ENCODE data around the gene EHMT1.
"Not testable (repeated sequence)": the region's sequence is repeated elsewhere in the genome, so short reads cannot be mapped to it uniquely, and the experiment has no call there.

EHMT1 gene

DNA sequence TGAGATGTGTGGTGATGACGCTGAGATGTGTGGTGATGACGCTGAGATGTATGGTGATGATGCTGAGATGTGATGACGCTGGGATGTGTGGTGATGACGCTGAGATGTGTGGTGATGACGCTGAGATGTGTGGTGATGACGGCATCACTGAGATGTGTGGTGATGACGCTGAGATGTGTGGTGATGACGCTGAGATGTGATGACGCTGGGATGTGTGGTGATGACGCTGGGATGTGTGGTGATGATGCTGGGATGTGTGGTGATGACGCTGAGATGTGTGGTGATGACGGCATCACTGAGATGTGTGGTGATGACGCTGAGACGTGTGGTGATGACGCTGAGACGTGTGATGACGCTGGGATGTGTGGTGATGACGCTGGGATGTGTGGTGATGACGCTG is 161.2 kb downstream of the EHMT1 start:
- in situ Hi-C loops (cut with MboI; ENCODE audit: low sequenced_read_pairs) = not testable (repeated sequence)

DNA sequence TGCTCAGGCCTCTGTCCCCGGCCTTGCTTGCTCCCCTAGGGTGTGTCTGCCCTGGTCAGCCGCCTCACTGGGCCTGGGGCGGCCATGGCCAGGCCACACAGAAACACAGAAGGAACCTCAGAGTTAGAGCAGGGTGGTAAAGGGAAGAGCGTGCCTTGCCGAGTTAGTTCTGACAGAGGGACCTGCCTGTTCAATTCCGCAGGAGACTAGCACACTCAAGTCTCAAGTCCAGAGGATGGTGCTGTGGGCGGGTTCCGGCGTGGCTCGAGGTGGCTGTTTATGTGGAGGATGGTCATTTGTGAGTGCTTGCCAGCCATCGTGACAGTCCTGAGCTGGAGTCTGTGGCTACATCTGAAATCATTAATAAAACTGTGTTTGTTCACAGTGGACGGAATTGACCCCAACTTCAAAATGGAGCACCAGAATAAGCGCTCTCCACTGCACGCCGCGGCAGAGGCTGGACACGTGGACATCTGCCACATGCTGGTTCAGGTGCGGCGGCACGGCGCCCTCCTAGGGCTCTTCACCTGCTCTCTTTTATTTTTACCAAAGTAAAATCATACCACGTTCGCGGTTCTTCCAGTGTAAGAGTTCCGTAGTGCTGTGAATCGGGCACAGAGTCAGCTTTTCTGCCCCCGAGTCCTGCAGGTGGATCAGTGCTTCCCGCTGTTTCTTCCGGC is 163.2 kb downstream of the EHMT1 start:
- in situ Hi-C loops (cut with MboI; ENCODE audit: low sequenced_read_pairs) = no loop called here

DNA sequence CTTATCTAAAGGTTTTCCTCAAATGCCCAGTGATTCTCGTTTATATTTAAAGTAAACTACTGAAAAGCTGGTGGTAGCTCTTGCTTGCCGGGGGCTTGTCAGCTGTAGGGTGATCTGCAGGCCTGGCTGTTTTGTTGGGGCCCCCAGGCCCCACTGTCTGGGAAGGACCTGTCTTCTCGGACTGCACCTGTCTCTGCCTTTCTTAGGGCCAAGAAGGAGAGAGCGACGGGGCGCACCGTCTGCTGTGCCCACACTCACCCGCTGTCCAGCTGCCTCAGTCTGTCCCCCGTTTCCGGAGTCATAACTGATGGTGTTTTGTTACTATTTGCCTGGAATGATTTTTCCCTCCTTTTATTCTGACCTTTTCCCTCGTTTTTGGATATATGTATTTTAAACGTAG is 164.7 kb downstream of the EHMT1 start:
- in situ Hi-C loops (cut with MboI; ENCODE audit: low sequenced_read_pairs) = no loop called here

DNA sequence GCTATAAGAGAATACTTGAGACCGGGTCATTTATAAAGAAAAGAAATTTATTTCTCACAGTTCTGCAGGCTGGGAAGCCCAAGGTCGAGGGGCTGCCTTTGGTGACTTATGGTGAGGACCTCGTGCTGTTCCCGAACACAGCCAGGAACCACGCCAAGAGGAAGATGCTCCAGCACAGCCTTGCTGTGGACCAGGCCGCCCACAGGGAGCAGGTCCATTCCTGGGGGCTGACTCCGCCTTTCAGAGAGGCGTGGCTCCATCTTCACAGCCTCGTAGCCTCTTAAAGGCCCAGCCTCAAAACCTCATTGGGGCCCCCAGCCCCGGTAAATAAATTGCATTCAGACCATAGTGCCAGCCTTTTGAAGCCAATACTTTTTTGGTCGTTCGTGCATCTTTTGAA is 165.2 kb downstream of the EHMT1 start:
- in situ Hi-C loops (cut with MboI; ENCODE audit: low sequenced_read_pairs) = no loop called here

DNA sequence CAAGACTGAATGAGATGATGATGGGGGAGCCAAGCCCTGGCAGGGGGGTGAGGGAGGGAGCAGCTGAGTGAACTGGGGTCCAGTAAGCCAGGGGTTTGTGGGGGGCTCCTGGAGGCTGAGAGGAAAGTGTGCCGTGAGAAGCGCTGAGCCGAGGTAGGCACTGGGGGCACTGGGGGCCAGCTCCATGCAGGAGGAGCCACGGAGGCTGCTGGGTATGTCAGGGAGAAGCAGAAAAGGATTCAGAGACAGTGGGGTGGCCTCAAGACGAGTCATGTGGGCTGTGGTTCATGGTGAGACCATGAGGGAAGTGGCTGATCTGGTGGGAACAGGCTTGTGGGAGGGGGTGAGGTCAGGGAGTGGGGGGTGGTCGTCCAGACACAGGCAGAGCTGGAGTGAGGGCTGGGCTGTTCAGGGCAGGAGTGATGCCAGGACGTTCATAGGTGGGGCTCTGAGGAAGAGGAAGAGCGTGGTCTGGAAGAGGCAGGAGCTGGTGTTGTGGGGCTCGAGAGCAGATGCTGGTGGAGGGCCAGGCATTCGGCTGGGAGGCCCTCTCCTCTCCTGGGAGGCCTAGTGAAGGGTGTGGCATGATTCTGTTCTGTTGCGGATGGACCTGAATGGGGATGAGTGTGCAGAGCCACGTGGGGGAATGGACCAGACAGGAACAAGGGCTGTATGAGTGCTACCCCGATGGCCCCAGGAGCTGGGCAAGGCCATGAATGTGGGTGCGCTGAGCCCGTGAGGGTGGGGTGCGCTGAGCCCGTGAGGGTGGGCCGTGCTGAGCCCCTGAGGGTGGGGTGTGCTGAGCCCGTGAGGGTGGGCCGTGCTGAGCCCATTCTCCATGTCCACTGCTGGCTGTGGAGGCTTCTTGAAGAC is 166.1 kb downstream of the EHMT1 start:
- in situ Hi-C loops (cut with MboI; ENCODE audit: low sequenced_read_pairs) = no loop called here

DNA sequence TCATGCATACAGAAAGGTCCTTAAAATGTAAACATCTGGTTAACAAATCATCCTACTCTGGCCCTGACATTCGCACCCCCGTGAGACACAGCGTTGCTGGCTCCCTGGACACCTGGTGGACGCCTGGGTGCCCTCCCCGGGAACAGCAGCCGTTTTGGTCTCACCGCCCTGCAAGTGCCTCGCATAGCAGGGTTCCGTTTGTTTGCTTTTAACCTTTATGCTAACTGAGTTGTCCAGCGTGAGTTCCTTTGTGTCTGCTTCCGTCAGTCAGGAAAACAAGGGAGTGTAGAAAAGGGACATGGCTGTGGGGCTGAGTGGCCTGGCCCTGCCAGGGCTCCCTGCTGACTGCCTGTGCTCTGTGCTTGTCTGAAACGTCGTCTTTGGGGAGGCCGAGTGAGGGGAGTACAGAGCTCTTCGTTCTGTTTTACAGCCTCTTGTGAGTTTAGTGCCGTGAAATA is 166.9 kb downstream of the EHMT1 start:
- in situ Hi-C loops (cut with MboI; ENCODE audit: low sequenced_read_pairs) = no loop called here

DNA sequence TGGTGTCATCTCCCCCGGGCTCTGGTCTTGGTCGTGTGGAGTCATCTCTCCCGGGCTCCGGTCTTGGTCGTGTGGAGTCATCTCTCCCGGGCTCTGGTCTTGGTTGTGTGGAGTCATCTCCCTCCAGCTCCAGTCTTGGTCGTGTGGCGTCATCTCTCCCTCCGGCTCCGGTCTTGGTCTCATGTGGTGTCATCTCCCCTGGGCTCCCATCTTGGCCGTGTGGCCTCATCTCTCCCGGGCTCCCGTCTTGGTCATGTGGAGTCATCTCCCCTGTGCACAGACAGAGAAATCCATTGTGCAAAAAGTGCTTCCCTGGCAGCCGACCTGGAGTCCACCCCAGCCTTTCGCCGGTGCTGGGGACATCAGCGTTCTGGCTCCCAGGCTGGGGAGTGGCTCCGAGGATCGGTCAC is 167.7 kb downstream of the EHMT1 start:
- in situ Hi-C loops (cut with MboI; ENCODE audit: low sequenced_read_pairs) = no loop called here

DNA sequence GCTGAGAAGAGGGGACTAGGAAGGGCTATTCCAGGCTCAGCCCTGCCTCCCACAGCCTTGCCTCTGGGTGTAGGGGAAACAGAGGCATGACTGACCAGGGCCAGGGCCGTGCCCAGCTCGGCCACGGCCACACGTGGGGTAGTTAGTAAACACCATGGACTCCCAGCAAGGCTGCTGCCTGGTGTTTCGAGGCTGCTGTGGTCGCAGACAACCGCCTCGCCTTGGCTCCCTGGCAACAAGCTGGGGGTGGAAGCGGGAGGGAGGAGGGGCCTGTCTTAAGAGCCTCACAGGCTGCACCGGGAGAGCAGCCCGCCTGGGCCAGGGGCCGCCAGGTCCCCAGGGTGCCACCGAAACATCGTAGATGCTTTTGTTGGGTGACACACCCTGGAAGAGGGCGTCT is 168.6 kb downstream of the EHMT1 start:
- in situ Hi-C loops (cut with MboI; ENCODE audit: low sequenced_read_pairs) = no loop called here

DNA sequence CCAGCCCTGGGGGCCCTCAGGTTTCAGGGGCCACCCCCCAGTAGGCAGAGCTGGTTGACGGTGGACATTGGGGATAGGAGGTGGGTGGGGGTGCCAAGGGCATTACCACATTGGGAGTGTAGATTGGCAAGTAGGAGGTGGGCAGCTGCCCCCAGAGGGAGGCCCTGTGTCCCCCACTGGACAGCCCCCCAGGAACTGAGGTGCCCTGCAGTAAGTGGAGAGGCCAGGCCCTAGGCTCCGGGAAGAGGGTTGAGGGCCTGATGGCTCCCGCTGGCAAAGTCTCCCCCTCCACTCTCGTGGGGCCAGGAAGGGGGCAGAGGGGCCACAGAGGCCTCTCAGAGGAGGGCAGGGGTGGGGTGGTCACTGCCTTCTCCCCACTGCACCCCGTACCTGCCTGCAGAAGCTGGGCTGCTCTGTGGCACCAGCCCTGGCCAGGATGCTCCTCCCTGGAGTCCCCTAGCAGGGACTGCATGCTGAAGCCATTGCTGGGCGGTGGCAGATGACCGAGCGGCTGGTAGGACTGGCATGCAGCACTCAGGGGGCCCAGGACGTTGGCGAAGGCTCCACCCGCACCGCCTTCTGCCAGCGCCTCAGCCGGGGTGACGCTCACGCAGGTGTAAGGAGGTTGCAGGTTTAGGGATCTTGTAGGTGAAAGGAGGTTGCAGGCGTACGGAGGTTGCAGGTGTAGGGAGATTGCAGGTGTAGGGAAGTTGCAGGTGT is 169.1 kb downstream of the EHMT1 start:
- in situ Hi-C loops (cut with MboI; ENCODE audit: low sequenced_read_pairs) = no loop called here

DNA sequence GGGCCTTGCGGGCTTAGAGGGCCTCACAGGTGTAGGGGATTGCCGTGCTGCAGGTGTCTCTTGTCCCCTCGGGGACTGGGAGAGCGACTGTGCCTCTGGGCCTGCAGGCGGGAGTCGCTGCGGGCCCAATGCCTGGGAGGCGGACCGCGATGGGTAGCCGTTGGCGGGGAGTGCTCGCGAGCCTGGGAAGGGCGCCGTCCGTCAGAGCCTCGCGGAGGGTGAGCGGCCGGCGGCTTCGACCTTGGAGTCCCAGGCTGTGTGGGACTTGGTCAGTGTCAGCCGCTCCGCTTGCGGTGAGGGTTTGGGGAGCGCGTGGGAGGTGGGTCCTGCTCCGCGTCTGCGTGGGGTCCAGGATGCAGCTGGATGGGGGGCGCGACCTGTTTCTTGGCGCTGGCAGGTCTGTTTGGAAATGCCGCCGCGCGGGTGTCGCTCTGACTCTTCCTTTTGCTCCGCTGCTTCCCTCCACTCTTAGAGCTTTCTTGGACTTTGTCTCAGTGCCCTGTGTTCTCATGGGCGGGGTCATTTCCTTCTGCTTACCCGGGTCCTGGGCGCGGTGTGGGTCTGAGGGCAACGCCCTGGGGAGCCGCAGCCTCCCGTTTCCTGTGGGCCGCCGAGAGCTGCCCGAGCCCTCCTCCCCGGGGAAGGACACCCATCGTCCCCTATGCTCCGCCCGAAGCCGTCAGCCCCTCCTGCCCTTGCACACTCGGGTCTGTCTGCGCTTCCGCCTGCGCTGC is 169.9 kb downstream of the EHMT1 start:
- in situ Hi-C loops (cut with MboI; ENCODE audit: low sequenced_read_pairs) = no loop called here

DNA sequence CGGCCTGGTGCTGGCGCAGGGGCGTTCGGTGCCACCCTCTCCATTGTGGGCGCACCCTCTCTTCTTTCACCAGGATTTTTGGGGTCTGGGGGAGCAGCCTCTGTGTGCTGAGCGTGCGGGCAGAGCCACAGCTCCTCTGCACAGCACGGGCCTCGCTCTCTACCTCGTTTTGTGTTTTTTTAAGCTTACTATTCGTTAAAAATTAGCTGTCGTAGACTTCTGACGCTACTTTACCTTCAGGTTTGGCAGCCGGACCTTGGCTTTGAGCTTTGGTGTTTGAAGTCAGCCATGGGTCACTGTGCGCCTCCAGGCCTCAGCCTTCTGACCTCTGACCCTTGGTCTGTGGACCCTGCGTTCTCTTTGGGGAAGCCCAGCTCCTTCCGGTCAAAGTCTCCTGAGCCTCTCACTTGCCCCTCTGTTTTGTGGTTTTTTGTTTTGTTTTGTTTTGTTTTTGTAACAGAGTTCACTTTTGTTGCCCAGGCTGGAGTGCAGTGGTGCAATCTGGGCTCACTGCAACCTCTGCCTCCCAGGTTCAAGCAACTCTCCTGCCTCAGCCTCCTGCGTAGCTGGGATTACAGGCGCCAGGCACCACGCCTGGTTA is 170.6 kb downstream of the EHMT1 start:
- in situ Hi-C loops (cut with MboI; ENCODE audit: low sequenced_read_pairs) = no loop called here

DNA sequence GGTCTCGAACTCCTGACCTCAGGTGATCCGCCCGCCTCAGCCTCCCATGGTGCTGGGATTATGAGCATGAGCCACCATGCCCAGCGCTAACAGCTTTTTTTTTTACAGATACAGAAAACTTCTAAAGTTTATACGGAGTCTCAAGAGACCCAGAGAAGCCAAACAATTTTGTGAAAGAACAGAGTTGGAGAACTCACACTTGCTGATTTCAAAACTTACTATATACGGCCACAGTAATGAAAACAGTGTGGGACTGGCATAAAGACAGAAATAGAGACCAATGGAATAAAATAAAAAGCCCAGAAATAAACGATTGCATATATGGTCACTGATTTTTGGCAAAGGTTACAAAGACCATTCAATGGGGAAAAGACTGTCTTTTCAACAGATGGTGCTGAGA is 173.1 kb downstream of the EHMT1 start:
- in situ Hi-C loops (cut with MboI; ENCODE audit: low sequenced_read_pairs) = no loop called here

DNA sequence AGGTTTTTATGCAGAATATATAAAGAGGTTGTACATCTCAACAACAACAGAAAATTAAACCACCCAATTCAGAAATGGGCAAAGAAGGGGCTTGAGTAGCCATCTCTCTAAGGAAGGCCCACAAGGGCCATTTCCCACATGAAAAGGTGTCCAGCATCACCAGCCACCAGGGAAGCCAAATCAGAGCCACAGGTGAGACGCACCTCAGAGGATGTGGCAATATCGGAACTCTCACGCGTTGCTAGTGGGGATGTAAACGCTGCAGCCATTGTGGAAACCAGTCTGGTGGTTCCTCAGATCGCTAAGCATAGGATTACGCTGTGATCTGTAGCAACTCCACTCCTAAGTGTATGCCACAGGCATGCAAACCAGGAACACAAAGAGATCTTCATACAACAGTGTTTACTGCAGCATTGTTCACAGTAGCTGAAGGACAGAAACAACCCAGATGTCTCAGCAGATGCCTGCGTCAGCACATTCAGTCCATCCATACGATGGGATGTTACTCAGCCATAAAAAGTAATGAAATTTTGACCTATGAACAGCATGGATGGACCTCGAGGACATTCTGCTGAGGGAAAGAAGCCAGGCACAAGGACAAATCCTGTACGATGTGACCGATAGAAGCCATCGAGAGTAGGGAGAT is 174.5 kb downstream of the EHMT1 start:
- in situ Hi-C loops (cut with MboI; ENCODE audit: low sequenced_read_pairs) = no loop called here

DNA sequence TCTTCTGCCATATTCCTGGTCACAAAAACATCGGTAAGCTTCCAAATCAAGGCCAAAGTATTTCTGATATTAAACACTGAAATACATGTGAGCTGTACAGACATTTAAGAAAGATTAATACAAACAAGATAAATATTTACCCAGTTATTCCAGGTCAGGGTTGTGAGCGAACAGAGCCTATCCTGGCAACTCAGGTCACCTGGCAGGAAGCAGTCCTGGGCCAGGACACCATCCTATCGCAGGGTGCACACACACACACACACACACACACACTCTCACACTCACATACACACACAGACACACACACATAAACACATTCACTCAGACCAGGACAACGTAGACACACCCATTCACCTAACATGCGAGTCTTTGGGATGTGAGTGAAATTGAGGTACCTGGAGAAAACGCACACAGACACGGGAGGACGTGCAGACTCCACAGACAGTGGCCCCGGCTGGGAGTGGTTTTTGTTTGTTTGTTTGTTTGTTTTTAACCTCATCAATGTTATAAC is 176.4 kb downstream of the EHMT1 start:
- in situ Hi-C loops (cut with MboI; ENCODE audit: low sequenced_read_pairs) = no loop called here

DNA sequence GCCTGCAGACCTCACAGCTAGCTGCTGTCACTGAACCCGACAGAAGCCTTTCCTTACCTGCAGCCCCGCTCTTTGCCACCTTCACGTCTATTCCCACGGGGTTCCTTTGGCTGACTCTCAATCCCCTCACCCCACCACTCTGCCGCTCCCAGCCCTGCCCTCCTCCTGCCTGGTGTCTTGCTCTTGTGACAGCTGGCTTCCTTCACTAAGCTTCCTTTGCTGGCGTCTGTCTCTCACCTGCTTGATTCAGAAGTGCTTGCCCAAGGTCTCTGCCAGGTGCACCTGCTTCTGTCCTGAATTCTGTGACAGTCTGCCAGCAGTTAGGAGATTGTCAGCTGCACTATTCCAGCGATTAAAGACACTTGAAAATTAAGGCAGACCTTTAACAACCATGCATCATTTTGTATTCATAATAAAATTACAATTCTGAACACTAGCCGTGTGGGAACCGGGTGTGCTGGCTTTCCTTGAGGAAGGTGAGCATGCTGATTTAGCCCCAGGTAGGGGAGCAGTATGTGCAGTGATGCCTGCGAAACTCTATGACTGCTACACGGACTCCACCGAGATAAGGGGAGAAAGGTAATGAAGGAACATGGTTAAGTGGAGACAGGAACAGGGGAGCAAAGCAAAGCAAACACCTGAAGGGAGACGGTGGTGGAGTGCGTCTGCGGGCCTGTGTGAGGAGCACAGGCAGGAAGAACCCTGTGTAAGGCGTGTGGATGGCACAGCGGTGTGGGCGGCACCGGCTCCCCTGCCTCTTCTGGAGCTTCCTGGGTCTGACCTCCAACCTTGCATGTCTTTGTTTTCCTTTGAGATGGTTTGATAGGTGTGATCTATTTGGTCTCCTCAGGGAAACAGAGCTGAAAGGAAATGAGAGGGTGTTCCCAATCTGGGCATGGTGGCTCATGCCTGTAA is 178.7 kb downstream of the EHMT1 start:
- in situ Hi-C loops (cut with MboI; ENCODE audit: low sequenced_read_pairs) = no loop called here

DNA sequence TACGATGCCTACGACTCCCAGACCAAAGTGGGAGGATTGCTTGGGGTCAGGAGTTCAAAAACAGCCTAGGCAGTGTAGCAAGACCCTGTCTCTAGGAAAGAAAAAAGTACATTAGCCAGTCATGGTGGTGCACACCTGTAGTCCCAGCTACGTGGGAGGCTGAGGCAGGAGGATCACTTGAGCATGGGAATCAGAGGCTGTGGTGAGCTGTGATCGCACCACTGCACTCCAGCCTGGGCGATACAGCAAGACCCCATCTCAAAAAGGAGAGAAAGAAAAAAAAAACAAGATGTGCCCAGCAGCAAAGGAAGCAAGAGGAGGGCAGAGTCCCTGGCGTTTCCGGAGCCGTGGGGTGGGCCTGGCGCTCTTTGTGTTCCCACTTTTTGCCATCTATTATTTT is 179.3 kb downstream of the EHMT1 start:
- in situ Hi-C loops (cut with MboI; ENCODE audit: low sequenced_read_pairs) = no loop called here

DNA sequence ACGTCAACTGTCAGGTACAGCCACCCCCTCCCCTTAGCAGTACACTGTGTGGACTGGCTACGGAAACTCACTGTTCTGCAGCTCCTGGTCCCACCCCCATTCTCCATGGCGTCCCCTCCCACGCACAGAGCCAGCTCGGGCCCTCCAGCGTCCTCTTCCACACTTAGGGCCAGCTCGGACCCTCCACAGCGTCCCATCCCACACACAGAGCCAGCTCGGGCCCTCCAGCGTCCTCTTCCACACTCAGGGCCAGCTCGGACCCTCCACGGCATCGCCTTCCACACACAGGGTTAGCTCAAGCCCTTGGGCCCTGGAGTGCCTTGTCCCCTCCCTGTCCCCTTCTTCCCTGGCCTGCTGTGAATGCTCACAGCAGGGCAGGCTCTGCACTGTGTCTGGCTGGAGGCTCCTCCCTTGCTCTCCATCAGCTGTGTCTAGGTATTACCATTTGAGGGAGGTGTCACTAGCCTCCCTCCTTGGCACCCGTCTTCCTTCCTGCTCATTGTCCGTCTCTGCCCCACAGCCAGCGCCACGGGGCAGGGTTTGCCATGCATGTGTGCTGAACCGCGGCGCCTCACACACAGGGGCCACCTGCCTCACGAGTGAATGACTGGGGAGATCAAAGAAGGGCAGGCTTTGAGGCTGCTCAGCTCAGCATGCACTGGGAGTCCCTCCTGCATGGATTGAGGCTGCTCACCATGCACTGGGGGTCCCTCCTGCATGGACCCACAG is 180.3 kb downstream of the EHMT1 start:
- in situ Hi-C loops (cut with MboI; ENCODE audit: low sequenced_read_pairs) = no loop called here

DNA sequence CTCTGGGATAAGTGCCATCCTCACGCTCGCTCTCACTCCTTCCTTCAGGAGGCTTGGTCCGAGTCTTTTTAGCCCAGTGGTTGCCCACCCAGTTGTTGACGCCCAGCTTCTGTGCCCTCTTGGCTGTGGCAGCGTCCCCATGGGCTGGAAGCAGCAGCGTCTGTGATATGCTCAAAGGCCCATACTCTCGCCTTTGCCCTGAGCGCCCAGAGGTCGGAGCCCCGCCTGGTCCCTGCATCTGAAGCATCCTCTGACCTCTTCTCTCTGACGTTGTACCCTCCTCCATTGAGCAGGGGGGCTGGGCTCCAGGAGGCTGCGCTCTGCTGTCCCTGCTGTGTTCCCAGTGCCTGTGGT is 180.8 kb downstream of the EHMT1 start:
- in situ Hi-C loops (cut with MboI; ENCODE audit: low sequenced_read_pairs) = no loop called here

All from hTERT RPE-1 (cell line).